H1 (cell line): ENCODE measurements around the gene NT5C3B. TPM values are rescaled to one million over a fixed set of nuclear protein-coding genes. Genes with fewer than 3 reads are reported as not detected.
A peak's percentile ranks its signal among the peaks of the same experiment; 100 is the strongest.

Experiments
- CTCF ChIA-PET: fragments of 300-600 bp; sonication (Branson Sonifier 250); formaldehyde crosslinking; loops from one replicate; lab custom pipeline; 2021; ENCODE audit not compliant: partially characterized antibody; lab: Charles Lee
- POLR2A ChIA-PET: fragments of 300-600 bp; sonication (Branson Sonifier 250); formaldehyde crosslinking; loops from one replicate; lab custom pipeline; 2021; ENCODE audit warnings: inconsistent platforms; ENCODE audit not compliant: partially characterized antibody; lab: Charles Lee
- DNase-seq, 2 experiments: peaks; one replicate each; pipeline versions ENCODE4 v3.0.0 to v3.0.0-alpha.2; 2010 to 2022; ENCODE audit warnings: low spot score in 2 of 2, low read depth in 1 of 2, mixed read lengths in 1 of 2
- FAIRE-seq: peaks from 2 replicates; lab custom pipeline; 2011; peaks lifted over from hg19 to GRCh38; lab: Jason Lieb, UNC
- H2AFZ ChIP-seq: 2 replicates; pipeline ENCODE4 v1.8.1; 2012; ENCODE audit warnings: low read length, inconsistent platforms
- H2AK5ac ChIP-seq: 2 replicates; pipeline ENCODE4 v1.6.1; 2013; ENCODE audit warnings: low read depth, low read length
- H2BK120ac ChIP-seq: replicated peaks from 2 replicates; pipeline ENCODE3; 2013; ENCODE audit warnings: low read depth, low read length, inconsistent platforms
- H2BK12ac ChIP-seq: 2 replicates; pipeline ENCODE4 v1.6.1; 2013; ENCODE audit warnings: low read depth, low read length
- H2BK15ac ChIP-seq: 2 replicates; pipeline ENCODE4 v1.6.1; 2013; ENCODE audit warnings: low read length
- H2BK20ac ChIP-seq: 2 replicates; pipeline ENCODE4 v1.6.1; 2013; ENCODE audit warnings: low read length
- H2BK5ac ChIP-seq: 2 replicates; pipeline ENCODE4 v1.6.1; 2013; ENCODE audit warnings: low read depth, low read length
- H3K14ac ChIP-seq: 2 replicates; pipeline ENCODE4 v1.6.1; 2013; ENCODE audit warnings: inconsistent platforms; ENCODE audit not compliant: insufficient read length
- H3K18ac ChIP-seq: 2 replicates; pipeline ENCODE4 v1.6.1; 2013; ENCODE audit warnings: low read length; ENCODE audit errors: extremely low read depth
- H3K23ac ChIP-seq: 2 replicates; pipeline ENCODE4 v1.6.1; 2013; ENCODE audit warnings: inconsistent platforms; ENCODE audit not compliant: insufficient read length
- H3K23me2 ChIP-seq: 2 replicates; pipeline ENCODE4 v1.6.1; 2013; ENCODE audit warnings: low read depth, low read length
- H3K27ac ChIP-seq: 2 replicates; pipeline ENCODE4 v1.6.1; 2011; ENCODE audit warnings: low read depth, low read length, inconsistent platforms
- H3K27me3 ChIP-seq, 4 experiments: replicated peaks in 1 of 4; 1 replicate in 1 of 4; 2 replicates in 3 of 4; pipeline versions ENCODE4 v1.6.1 to v1.8.1; 2011 to 2013; ENCODE audit warnings: low read length in 3 of 4, mild to moderate bottlenecking in 3 of 4, inconsistent platforms in 2 of 4, mixed read lengths in 2 of 4, moderate library complexity in 1 of 4; ENCODE audit not compliant: control insufficient read depth in 3 of 4, insufficient read depth in 3 of 4; ENCODE audit errors: extremely low read depth in 1 of 4
- H3K36me3 ChIP-seq, 4 experiments: 2 replicates each; pipeline versions ENCODE4 v1.6.1 to v1.8.1; 2011 to 2013; ENCODE audit warnings: mild to moderate bottlenecking in 4 of 4, low read length in 3 of 4, moderate library complexity in 2 of 4, control low read depth in 1 of 4, inconsistent platforms in 1 of 4; ENCODE audit not compliant: insufficient read depth in 4 of 4, control insufficient read depth in 2 of 4
- H3K4ac ChIP-seq: replicated peaks from 2 replicates; pipeline ENCODE3; 2013; ENCODE audit warnings: low read length, low read depth, mixed read lengths, inconsistent platforms; ENCODE audit not compliant: insufficient read length
- H3K4me1 ChIP-seq, 4 experiments: replicated peaks in 1 of 4; 1 replicate in 1 of 4; 2 replicates in 3 of 4; pipeline versions ENCODE4 v1.6.1 to v1.8.1; 2011 to 2013; ENCODE audit warnings: low read length in 3 of 4, inconsistent platforms in 2 of 4, mixed read lengths in 1 of 4; ENCODE audit not compliant: insufficient read depth in 4 of 4, control insufficient read depth in 3 of 4
- H3K4me2 ChIP-seq, 2 experiments: 2 replicates each; pipeline versions ENCODE4 v1.6.1 to v1.8.1; 2011 to 2013; ENCODE audit warnings: low read depth in 2 of 2, low read length in 2 of 2, control low read depth in 1 of 2, inconsistent platforms in 1 of 2, mild to moderate bottlenecking in 1 of 2; ENCODE audit not compliant: insufficient read depth in 1 of 2
- H3K4me3 ChIP-seq, 4 experiments: fragments of 200-600, 300-600 bp in 1 of 4; sonication (generic), shearing (Covaris generic), sonication (Bioruptor Twin) in 1 of 4; 2 replicates each; pipeline versions ENCODE4 v1.5.1 to v1.8.1; 2011 to 2016; ENCODE audit warnings: low read length in 4 of 4, low read depth in 3 of 4, control low read depth in 2 of 4, inconsistent platforms in 2 of 4, mild to moderate bottlenecking in 2 of 4, mixed read lengths in 1 of 4, moderate library complexity in 1 of 4; ENCODE audit not compliant: insufficient read depth in 2 of 4; ENCODE audit errors: extremely low read depth in 1 of 4
- H3K56ac ChIP-seq: replicated peaks from 2 replicates; pipeline ENCODE3; 2013; ENCODE audit warnings: low read depth, mild to moderate bottlenecking, mixed read lengths, low read length, inconsistent platforms; ENCODE audit not compliant: insufficient read length
- H3K79me1 ChIP-seq: 2 replicates; pipeline ENCODE4 v1.6.1; 2013; ENCODE audit warnings: low read depth, low read length, control low read depth
- H3K79me2 ChIP-seq, 2 experiments: 2 replicates each; pipeline versions ENCODE4 v1.6.1 to v1.8.1; 2012 to 2013; ENCODE audit warnings: low read length in 2 of 2, mild to moderate bottlenecking in 2 of 2, inconsistent platforms in 1 of 2; ENCODE audit not compliant: insufficient read depth in 2 of 2, control insufficient read depth in 1 of 2
- H3K9ac ChIP-seq, 4 experiments: replicated peaks in 1 of 4; 1 replicate in 1 of 4; 2 replicates in 3 of 4; pipeline versions ENCODE4 v1.6.1 to v1.8.1; 2011 to 2013; ENCODE audit warnings: low read depth in 3 of 4, low read length in 3 of 4, control low read depth in 2 of 4, mild to moderate bottlenecking in 2 of 4, moderate library complexity in 2 of 4, inconsistent platforms in 1 of 4; ENCODE audit errors: extremely low read depth in 1 of 4
- H3K9me3 ChIP-seq, 2 experiments: 2 replicates each; pipeline versions ENCODE4 v1.6.1 to v1.8.1; 2012 to 2013; ENCODE audit warnings: mild to moderate bottlenecking in 2 of 2, moderate library complexity in 2 of 2, control low read depth in 1 of 2, inconsistent platforms in 1 of 2, low read depth in 1 of 2, low read length in 1 of 2, mixed read lengths in 1 of 2; ENCODE audit not compliant: insufficient read depth in 2 of 2
- H4K20me1 ChIP-seq, 2 experiments: replicated peaks in 1 of 2; 2 replicates each; pipeline versions ENCODE3 to v1.8.1; 2011 to 2013; ENCODE audit warnings: inconsistent platforms in 2 of 2, low read length in 2 of 2, mild to moderate bottlenecking in 1 of 2; ENCODE audit not compliant: insufficient read depth in 2 of 2, control insufficient read depth in 1 of 2
- H4K5ac ChIP-seq: 2 replicates; pipeline ENCODE4 v1.6.1; 2013; ENCODE audit warnings: low read length, low read depth, mixed read lengths, inconsistent platforms; ENCODE audit not compliant: insufficient read length
- H4K8ac ChIP-seq: 2 replicates; pipeline ENCODE4 v1.8.0; 2013; ENCODE audit warnings: mild to moderate bottlenecking, moderate library complexity, low read length, inconsistent platforms; ENCODE audit not compliant: insufficient read depth; ENCODE audit errors: extremely low read depth
- H4K91ac ChIP-seq: replicated peaks from 2 replicates; pipeline ENCODE3; 2013; ENCODE audit warnings: low read length, mixed read lengths, inconsistent platforms; ENCODE audit not compliant: insufficient read length
- WGBS, 2 experiments: shearing (Covaris generic) in 1 of 2; methylation state at CpG; one replicate each; pipeline versions ENCODE4 v1.1.6 to v1.1.7; 2013 to 2015; ENCODE audit warnings: low lambda C conversion rate in 2 of 2, mixed read lengths in 2 of 2, inconsistent platforms in 1 of 2, low coverage in 1 of 2, missing lambda C conversion rate in 1 of 2; ENCODE audit not compliant: insufficient replicate concordance in 2 of 2, insufficient coverage in 1 of 2, insufficient read length in 1 of 2; ENCODE audit errors: extremely low coverage in 1 of 2, missing lambda C conversion rate in 1 of 2; 5-methylcytosine and 5-hydroxymethylcytosine counted together
- polyA plus RNA-seq, 7 experiments: library from polyadenylated mRNA; depleted of rRNA in 3 of 7; stranded (reverse) in 5 of 7; unstranded in 2 of 7; fragments of >200 nt in 5 of 7; fragments of 200-250 nt in 2 of 7; gene quantifications; 1 replicate in 5 of 7; 2 replicates in 1 of 7; 4 replicates in 1 of 7; pipeline versions ENCODE4 v1.2.1 to v1.2.3, GENCODE V29; 2011 to 2013; ENCODE audit warnings: missing spikeins in 2 of 7, mixed read lengths in 2 of 7
- total RNA-seq: library from RNA; stranded (reverse); fragmentation: NEBNext Ultra II Directional; extraction: Animal tissue kit (Norgen Biotek cat#: 25700); gene quantifications from 2 replicates; pipeline ENCODE4 v1.2.1, GENCODE V29; 2021
- TF ChIP-seq, protein P1 (sequence below): IDR thresholded peaks from 2 replicates; pipeline ENCODE4 v1.6.1; 2012; ENCODE audit warnings: inconsistent platforms
- TF ChIP-seq, protein P2 (sequence below), 3 experiments: IDR thresholded peaks; 1 replicate in 2 of 3; 2 replicates in 1 of 3; pipeline versions ENCODE4 v1.5.1 to v1.6.1; 2011; ENCODE audit warnings: low read length in 3 of 3, mild to moderate bottlenecking in 3 of 3, inconsistent platforms in 2 of 3, low read depth in 1 of 3, moderate library complexity in 1 of 3; ENCODE audit not compliant: insufficient read depth in 1 of 3; ENCODE audit errors: control extremely low read depth in 1 of 3

The NT5C3B gene
- total and polyA plus RNA-seq, 2 of the 8 experiments (the other 6 are each of a cell fraction or from before 2014, with no cell fraction given): 68.7 to 94.5 TPM

DNA sequence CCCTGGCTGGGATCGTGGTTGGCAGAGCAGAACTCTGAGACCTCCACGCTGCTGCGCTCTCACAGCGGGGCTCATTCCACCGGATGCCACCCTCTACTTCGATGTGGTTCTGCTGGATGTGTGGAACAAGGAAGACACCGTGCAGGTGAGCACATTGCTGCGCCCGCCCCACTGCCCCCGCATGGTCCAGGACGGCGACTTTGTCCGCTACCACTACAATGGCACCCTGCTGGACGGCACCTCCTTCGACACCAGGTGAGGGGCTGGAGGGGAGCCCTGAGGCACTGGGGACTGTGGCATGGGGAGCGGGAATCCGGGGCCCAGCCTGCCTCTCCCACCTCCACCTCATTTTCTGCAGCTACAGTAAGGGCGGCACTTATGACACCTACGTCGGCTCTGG, 18.0 kb downstream of the NT5C3B start:
- WGBS, 2 experiments: 91% methylated on average over 20 of the region's 20 CpGs; no CpG with 5 or more reads in 1 of the 2 experiments

More for the DNA sequence above, 18.0 kb downstream of the NT5C3B start:
- no peak overlapping the region for H3K9ac ChIP-seq
- no peak overlapping the region; the same call in 1 of the 2 replicates for H2BK5ac ChIP-seq
- H3K4me1 ChIP-seq: peaks cover 0 to 32% (median 17%) of the 10 kb centered on the region in 4 experiments; a peak in 6 of 7 replicates
- H3K4me3 ChIP-seq: no peak overlapping the region
- no peak overlapping the region for H4K91ac ChIP-seq
- H3K27ac ChIP-seq: no peak overlapping the region
- H3K4me2 ChIP-seq: no peak overlapping the region
- H2BK15ac ChIP-seq: no peak overlapping the region
- H3K23me2 ChIP-seq: peaks cover 9% of the 10 kb centered on the region
- H3K36me3 ChIP-seq: peaks cover 2 to 29% (median 5%) of the 10 kb centered on the region in 4 experiments; a peak in 3 of 8 replicates
- H3K27me3 ChIP-seq: no peaks in the 10 kb centered on the region
- no peak overlapping the region for H3K56ac ChIP-seq
- DNase-seq: no peak
- ChIA-PET POLR2A (interaction anchor here (0.6 to 1.1 kb wide), 2 partner anchors 49 to 1653 kb away, joined by 3 to 5 read pairs; no protein-coding TSS in a partner anchor), CTCF (no interaction called here)
- H4K8ac ChIP-seq: no peak overlapping the region
- no peak overlapping the region for H2BK12ac ChIP-seq
- peaks cover 0 to 9% of the 10 kb centered on the region in 2 experiments for H4K20me1 ChIP-seq
- peaks cover 15% of the 10 kb centered on the region for H3K79me1 ChIP-seq
- no peak overlapping the region for H2AK5ac ChIP-seq
- H3K79me2 ChIP-seq: peaks cover 0 to 28% of the 10 kb centered on the region in 2 experiments; a peak in 2 of 4 replicates
- H3K14ac ChIP-seq: no peak overlapping the region
- no peak overlapping the region for H2AFZ ChIP-seq
- H2BK20ac ChIP-seq: no peak overlapping the region
- TF ChIP-seq, protein P1, sequence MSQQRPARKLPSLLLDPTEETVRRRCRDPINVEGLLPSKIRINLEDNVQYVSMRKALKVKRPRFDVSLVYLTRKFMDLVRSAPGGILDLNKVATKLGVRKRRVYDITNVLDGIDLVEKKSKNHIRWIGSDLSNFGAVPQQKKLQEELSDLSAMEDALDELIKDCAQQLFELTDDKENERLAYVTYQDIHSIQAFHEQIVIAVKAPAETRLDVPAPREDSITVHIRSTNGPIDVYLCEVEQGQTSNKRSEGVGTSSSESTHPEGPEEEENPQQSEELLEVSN: 0 out of 2 replicates have a peak, but pooled peaks have one; percentile 23
- TF ChIP-seq, protein P2, sequence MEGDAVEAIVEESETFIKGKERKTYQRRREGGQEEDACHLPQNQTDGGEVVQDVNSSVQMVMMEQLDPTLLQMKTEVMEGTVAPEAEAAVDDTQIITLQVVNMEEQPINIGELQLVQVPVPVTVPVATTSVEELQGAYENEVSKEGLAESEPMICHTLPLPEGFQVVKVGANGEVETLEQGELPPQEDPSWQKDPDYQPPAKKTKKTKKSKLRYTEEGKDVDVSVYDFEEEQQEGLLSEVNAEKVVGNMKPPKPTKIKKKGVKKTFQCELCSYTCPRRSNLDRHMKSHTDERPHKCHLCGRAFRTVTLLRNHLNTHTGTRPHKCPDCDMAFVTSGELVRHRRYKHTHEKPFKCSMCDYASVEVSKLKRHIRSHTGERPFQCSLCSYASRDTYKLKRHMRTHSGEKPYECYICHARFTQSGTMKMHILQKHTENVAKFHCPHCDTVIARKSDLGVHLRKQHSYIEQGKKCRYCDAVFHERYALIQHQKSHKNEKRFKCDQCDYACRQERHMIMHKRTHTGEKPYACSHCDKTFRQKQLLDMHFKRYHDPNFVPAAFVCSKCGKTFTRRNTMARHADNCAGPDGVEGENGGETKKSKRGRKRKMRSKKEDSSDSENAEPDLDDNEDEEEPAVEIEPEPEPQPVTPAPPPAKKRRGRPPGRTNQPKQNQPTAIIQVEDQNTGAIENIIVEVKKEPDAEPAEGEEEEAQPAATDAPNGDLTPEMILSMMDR (IDR thresholded peaks at IDR 0.05; ENCODE audit: control extremely low read depth in 1 of 3, insufficient read depth in 1 of 3, low read depth in 1 of 3, low read length in 3 of 3): no peak
- H3K9me3 ChIP-seq: no peaks in the 10 kb centered on the region
- H2BK120ac ChIP-seq: no peak overlapping the region
- no peak overlapping the region for H3K18ac ChIP-seq
- FAIRE-seq: no peak
- H3K23ac ChIP-seq: no peak overlapping the region
- no peak overlapping the region for H3K4ac ChIP-seq
- no peak overlapping the region for H4K5ac ChIP-seq
